ENCODE results near the gene TNNT2.

TNNT2 gene

DNA sequence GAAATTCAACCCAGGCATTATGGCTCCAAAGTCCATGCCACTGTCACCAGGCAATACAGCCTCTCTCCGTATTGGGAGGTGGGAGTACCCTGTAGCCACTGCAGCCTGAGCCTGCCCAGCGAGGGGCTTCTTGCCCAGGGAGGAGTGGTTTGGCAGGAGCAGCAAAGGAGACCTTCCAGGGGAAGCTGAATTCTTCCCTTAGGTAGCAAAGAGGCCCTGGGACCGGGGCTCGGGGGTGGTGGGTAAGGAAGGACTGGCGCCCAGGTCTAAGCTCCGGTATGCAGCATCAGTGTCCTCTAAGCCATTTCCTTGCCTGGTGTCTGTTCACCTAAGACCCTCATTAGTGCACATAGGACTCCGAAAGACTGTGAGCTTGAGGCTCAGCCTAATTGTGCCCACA, 17.0 kb downstream of the TNNT2 start:
- in situ Hi-C loops (cut with MboI; ENCODE audit: low pct_unique_long_range_greater_than_20kb, low sequenced_read_pairs), result no loop called here
- no peak for DNase-seq

DNA sequence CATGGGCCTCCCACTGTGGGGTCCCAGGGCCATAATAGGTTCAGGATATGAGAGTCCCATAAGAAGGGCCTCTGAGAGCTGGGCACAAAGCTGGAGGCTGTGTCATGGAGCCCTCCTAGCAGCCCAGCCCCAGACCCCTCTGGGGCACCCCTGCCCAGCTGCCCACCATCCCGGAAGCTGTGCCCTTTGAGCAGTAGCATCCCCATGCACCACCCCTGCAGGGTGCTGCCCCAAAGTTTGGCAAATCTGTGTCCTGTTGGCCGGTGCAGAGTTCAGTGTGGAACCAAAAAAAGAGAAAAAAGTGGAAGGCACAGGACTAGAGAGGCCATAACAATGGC, 17.6 kb downstream of the TNNT2 start:
- in situ Hi-C loops (cut with MboI; ENCODE audit: low pct_unique_long_range_greater_than_20kb, low sequenced_read_pairs), result no loop called here
- no peak for DNase-seq

DNA sequence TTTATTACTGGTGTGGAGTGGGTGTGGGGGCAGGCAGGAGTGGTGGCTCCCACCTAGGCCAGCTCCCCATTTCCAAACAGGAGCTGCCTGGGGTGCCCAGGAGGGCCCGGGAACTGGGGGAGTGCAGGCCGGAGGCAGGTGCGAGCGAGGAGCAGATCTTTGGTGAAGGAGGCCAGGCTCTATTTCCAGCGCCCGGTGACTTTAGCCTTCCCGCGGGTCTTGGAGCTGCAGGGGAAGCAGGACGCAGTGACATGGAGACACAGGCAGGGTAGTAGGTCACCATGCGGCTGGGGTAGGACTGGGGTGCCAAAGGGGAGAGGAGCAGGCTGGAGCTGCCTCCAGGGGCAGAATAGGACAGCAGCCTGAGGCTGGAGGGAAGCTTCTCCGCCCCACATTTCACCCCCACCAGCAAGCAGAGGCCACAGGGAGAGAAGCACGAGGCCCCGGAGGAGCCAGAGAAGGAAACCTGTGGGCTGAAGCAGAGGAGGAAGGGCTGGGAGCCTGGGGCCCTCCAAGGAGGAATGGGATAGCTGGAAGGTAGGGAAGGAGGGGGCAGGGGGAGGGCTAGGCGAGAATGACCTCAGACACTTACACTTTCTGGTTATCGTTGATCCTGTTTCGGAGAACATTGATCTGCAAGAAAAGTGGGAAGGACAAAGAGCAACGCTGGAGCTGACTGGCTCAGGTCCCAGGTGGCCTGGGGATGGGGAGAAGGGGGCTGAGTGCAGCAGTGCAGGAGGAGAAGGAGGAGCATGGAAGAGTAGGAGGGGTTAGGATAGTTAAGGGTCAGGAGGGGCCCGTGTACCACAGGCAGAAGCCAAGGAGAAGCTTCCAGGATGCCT, 18.2 kb downstream of the TNNT2 start:
- in situ Hi-C loops (cut with MboI; ENCODE audit: low pct_unique_long_range_greater_than_20kb, low sequenced_read_pairs), result no loop called here
- no peak for DNase-seq

DNA sequence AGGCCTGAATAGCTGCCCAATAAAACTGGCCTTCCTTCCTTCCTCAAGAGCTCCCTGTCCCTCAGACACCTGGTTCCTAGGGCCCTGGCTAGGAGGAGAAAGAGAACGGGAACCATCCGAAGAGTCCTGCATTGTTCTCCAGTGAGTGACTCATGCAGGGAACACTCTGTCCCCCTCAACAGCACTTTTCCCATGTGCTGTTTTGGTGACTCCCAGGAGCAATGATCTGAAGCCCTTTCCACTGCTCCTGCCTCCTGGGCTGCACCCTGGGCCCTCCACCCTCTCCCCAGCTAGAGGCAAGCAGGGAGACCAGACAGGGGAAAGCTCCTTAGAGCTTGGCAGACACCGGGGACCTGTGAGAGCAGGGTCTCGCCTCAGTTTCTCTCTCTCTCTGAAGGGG, 18.9 kb downstream of the TNNT2 start:
- DNase-seq, result no peak
- in situ Hi-C loops (cut with MboI; ENCODE audit: low pct_unique_long_range_greater_than_20kb, low sequenced_read_pairs), result no loop called here

DNA sequence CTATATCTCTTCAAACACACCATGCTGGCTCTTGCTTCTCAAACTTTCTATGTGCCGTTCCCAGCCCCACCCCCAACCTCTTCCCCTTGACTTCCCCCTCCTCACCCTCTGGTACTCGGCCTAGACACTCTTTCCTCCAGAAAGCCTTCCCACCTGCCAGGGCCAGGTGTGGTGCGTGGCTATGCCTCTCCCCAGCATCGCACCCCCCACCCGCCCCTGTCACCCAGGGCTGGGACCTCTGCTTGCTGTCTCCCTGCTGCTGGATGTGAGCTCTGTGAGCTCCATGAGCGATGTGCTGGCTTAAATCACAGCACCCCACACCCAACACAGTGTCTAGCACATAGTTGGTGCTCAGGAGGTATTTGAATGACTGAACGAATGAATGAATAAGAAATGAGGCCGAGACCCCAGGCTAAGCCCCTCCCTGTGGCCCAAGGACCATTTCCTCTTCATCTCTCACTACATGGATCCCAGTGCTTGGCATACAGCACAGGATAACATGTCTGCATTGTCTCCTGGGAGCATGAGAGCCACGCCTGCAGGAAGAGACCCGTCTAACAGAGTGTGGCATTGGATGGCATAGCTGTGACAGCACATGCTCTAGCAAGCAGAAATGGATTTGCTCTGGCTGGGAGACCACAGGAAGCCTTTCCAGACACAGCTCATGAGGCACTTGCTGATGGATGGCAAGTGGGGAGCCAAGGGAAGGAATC, 19.7 kb downstream of the TNNT2 start:
- in situ Hi-C loops (cut with MboI; ENCODE audit: low pct_unique_long_range_greater_than_20kb, low sequenced_read_pairs), result no loop called here
- DNase-seq, result no peak

DNA sequence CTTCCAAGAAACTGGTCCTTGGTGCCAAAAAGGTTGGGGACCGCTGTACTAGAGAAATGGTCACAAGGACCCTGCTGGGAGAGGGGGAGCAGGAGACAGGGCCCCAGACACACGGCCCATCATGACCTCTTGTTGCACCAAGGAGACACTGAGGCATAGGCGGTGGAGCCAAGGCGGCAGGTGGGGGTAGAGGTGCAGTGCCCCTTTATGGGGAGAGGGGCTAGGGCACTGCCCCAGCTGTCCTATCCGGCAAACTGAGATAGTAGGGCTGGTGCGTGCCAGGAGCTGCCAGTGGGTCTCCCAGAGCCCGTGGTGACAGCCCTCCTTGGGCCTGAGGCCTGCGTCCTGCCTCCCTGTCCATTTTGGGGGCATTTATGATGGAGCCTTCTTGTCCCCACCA, 20.3 kb downstream of the TNNT2 start:
- DNase-seq, result no peak
- in situ Hi-C loops (cut with MboI; ENCODE audit: low pct_unique_long_range_greater_than_20kb, low sequenced_read_pairs), result no loop called here

DNA sequence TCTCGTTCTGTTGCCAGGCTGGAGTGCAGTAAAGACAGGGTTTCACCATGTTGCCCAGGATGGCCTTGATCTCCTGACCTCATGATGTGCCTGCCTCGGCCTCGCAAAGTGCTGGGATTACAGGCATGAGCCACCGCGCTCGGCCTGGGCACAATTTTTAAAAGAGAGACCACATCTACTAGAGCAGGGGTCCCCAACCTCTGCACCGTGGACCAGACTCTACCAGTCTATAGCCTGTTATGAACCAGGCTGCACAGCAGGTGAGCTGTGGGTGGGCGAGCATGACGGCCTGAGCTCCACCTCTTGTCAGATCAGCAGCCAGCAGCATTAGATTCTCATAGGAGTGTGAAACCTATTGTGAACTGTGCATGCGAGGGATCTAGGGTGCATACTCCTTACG, 20.8 kb downstream of the TNNT2 start:
- no peak for DNase-seq
- in situ Hi-C loops (cut with MboI; ENCODE audit: low pct_unique_long_range_greater_than_20kb, low sequenced_read_pairs), result no loop called here

DNA sequence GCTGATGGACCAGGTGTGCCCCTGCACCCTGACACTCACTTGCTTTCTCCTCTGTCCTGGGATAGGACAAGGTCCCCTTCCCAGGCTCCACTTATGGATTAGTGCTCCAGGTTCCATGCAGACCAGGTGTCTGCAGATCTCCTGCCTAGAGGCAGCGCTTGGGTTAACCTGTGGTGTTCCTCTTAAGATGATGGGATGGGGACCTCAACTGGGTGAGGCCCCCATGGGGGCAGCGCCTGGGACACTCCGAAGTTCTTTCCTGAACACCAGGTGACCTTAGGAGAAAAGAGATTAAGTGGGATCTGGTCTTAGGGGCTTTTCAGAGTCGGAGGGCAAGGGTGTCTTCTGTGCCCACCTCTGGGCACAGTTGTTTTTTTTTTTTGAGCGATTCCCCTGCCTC, 21.2 kb downstream of the TNNT2 start:
- DNase-seq, result no peak
- in situ Hi-C loops (cut with MboI; ENCODE audit: low pct_unique_long_range_greater_than_20kb, low sequenced_read_pairs), result no loop called here

DNA sequence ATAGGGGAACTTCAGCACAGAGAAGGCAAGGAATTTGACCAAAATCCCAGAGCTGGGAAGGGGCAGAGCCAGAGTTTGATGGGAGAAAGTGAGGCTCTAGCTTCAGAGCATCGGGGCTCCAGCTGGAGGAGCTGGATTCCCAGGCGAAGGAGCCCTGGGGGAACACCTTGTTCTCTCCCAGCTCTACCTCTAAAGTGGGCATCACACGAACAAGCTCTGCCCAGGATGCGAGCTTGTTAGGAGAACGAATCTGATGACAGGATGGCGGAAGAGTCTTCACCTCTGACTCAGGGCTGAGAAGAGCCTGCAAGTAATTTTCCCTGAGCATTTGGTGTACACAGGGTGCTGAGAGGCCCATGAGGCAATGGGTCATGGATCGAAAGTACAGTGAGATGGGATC, 22.0 kb downstream of the TNNT2 start:
- in situ Hi-C loops (cut with MboI; ENCODE audit: low pct_unique_long_range_greater_than_20kb, low sequenced_read_pairs), result no loop called here
- DNase-seq, result no peak

DNA sequence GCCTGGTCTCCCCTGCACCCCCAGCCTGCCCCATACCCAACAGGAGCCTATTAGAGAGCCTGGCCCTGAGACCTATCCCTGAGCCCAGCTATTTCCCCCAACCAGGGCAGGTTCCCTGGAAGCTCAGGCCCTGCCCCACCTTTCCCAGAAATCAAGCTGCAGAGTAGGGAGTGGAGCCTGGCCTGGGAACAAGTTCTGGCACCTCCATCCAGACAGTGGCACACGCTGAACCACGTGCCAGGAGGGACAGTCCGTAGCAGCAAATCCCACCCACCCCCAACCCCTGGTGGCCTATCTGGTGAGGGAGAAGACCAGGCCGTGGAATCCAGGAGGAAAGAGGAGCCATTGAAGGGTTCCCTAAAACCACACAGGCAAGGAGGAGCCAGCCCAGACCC, 22.6 kb downstream of the TNNT2 start:
- in situ Hi-C loops (cut with MboI; ENCODE audit: low pct_unique_long_range_greater_than_20kb, low sequenced_read_pairs), result no loop called here
- no peak for DNase-seq

DNA sequence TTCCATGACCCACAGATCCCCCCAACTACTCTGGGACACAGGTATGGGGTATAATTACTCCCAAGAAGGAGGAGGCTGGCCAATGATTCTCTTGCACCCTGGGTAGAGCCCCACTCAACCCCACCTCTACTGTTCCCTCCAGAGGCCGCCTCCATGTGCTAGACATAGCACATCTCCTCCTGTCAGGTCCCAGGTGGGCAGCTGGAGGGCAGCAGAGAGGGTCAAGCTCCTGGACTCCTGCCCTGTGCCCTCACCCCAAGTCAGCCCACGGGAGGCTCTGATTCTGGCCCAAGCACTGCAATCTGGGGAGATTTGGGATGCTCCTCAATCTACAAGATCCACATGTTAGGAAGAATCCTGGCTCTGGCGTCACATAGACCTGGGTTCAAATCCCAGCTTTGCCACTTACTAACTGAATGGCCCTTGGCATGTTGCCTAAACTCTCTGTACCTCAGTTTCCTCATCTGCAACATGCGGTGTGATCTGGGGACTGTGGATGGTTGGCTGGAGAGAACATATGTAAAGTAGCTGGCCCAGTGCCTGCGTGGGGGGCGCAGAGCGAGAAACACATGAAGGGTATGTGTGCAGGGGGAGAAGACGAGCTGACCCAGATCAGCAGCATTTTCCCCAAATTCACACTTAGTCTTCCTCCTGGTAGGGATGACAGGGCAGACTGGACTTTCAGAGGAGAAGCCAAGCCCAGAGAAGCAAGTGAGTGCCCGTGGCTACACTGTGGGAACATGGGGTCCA, 23.2 kb downstream of the TNNT2 start:
- in situ Hi-C loops (cut with MboI; ENCODE audit: low pct_unique_long_range_greater_than_20kb, low sequenced_read_pairs), result no loop called here
- no peak for DNase-seq

DNA sequence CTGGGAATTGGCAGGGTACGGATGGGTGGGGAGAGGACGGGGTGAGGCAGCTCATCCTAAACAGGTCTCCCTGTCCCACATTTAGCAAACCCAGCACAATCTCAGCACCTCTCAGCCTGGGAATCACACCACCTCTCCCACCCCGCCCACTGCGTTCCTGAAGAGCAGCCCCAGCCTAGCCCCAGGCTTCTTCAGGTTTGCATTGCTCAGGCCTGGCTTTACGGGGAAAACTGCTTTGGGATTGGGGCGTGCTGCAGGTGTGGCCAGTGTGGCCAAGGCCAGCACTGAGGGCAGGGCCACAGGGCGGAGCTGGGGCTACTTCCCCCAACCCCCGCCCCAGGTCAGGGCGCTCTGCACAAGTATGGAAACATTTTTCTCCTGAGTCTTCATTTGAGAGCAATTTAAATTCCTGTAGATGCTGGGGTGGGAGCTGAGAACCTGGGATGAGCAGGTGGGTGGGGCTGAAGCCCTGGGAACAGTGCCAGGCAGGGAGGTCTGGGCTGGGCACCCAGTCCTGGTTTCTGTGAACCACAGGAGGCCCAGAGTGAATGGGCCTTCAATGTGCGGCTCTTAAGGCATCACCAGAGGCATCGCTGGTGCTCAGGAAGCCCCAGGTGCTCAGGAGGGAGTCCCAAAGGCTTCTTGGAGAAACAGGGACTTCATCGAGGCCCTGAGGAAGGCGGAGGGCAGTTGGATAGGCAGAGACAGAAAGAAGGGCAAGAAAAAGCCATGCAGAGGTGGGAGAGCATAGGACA, 24.1 kb downstream of the TNNT2 start:
- no peak for DNase-seq
- in situ Hi-C loops (cut with MboI; ENCODE audit: low pct_unique_long_range_greater_than_20kb, low sequenced_read_pairs), result no loop called here

DNA sequence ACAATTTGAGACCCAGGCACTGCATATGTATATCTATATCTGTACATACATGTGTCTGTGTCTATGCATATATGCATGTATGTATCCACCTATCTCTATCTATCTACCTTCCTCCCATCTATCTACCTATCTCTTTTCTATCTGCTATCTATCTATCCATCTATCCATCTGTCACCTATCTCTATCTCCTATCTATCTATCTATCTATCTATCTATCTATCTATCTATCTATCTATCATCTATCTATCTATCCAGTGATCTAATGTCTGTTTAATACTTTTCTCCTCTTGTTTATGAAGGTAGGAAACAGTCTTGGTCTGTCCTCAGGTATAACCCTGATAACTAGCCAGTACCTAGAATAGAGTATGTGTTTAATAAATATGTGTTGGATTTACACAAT, 25.9 kb downstream of the TNNT2 start:
- in situ Hi-C loops (cut with MboI; ENCODE audit: low pct_unique_long_range_greater_than_20kb, low sequenced_read_pairs), result no loop called here
- DNase-seq, result no peak

DNA sequence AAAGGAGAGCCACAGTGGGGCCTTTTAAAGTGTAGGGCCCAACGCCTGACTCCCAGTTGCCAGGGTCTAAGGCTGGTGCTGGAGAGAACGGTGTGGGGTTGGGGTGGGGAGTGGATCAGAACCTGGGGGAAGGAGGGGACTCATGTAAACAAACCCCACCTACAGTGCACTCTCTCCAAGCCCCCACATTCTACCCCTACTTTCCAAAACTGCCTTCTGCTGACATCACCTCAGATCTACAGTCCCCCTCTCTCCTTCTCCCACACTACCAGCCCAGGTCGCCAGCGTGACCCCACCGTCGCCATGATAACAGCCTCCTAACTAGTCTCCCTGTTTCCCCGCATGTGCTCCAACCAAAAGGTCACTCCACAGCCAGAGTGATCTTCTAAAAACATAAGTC, 26.6 kb downstream of the TNNT2 start:
- no peak for DNase-seq
- in situ Hi-C loops (cut with MboI; ENCODE audit: low pct_unique_long_range_greater_than_20kb, low sequenced_read_pairs), result no loop called here

DNA sequence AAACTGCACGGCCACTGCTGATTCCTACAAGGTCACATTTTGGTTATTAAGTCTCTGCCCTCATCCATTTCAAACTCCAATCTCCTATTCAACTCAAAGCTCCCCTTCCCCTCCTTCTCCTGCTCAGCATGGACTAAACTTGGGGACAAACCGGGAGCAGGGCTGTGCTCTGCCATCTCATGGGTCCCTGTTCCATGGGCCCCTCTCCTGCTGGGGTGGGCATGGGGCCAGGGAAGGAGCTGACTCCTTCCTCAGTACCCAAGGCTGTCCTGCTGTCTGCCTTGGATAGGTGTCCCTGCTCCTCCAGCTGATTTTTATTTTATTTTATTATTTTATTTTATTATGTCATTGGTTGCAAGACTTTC, 27.1 kb downstream of the TNNT2 start:
- in situ Hi-C loops (cut with MboI; ENCODE audit: low pct_unique_long_range_greater_than_20kb, low sequenced_read_pairs), result no loop called here
- DNase-seq, result no peak

DNA sequence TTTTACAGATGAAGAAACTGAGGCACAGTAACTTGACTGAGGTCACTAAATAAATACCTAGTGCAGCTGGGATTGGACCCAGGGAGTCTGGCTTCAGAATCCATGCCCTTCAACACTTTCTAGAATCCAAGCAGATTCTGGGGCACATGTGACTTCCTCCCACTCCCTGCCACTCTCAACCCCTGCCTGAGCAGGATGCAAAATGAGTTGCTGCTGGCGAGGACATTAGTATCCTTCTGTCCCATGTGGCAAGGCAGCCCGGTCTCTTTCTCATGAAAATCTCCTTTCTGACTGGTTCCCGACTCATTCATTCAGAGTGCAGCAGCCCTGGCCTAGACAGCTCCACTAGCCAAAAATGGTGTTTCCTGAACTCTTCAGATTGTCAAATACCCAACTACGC, 28.4 kb downstream of the TNNT2 start:
- in situ Hi-C loops (cut with MboI; ENCODE audit: low pct_unique_long_range_greater_than_20kb, low sequenced_read_pairs), result no loop called here
- no peak for DNase-seq

DNA sequence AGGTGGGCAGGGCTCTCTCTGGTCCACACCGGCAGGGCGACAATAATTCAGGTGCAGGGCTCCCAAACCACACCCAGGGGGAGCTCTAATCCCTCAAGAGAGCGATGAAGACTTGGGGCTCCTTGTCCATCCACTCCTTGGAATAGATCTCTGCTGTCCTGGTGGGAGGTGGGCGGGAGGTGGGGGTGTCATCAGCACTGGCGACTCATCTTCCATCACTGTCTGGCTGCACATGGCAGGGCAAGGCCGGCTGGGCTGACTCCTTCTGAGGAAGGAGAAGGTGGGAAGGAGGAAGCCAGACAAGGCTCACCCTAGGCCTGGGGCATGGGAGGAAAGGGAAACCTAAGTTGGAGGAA, 29.3 kb downstream of the TNNT2 start:
- DNase-seq, result peak; percentile 25
- in situ Hi-C loops (cut with MboI; ENCODE audit: low pct_unique_long_range_greater_than_20kb, low sequenced_read_pairs), result no loop called here

DNA sequence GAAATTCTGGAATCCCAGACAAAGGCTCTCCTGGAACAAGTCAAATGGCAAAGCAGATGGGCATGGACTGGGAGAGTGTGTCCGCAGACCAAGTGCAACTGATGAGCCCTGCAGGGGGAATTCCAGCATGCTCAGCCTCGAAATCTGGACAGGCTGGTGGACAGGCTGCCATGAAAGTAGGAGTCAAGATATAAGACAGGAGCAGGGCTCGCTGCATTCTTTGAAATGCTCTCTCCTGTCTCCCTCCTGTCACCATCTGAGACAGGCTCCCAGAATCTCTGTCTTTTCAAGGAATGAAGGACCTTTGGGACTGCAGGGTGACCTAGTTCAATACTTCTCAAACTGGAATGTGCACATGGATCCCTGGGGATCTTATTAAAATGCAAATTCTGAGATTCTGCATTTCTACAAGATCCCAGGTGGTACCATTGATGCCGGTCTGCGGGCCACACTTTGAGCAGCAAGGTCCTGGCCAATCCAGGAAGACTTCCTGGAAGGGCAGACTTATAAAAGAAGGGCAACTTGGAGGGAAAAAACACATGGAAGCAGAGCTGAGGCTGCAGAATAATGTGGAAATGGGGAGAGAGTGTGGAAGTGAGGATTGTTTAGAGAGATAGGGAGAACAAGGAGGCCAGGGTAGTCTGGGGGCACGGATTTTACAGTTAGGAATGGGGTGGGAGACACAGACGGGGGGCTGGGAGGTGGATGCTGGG, 29.8 kb downstream of the TNNT2 start:
- DNase-seq, result no peak
- in situ Hi-C loops (cut with MboI; ENCODE audit: low pct_unique_long_range_greater_than_20kb, low sequenced_read_pairs), result no loop called here

DNA sequence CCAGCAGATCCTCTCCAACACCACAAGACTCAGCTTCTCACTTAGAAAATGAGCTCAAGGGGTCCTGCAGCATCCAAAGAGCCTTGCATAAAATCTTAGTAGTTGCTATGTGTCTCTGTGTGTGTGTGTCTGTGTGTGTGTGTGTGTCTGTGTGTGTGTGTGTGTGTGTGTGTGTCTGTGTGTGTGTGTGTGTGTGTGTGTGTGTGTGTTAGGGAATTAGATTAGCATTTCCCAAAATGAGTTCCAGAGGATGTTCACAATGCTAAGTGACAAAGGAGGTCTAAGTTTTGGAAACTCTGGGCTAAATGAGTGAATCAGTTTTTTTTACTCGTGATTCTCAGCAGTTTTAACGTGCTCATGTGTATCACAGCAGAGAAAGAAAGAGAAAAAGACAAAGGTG, 30.5 kb downstream of the TNNT2 start:
- in situ Hi-C loops (cut with MboI; ENCODE audit: low pct_unique_long_range_greater_than_20kb, low sequenced_read_pairs), result no loop called here
- DNase-seq, result no peak

Measured in KBM-7 (cell line).